Neutrophil (primary cell): ENCODE measurements around the gene FKBP4.

Source experiments
- H3K27ac ChIP-seq: fragments of 200-600 bp; sonication (generic); 2 replicates; pipeline ENCODE4 v1.5.1; 2016; ENCODE audit warnings: mild to moderate bottlenecking, moderate library complexity
- H3K27me3 ChIP-seq: fragments of 200-600 bp; sonication (generic); 2 replicates; pipeline ENCODE4 v1.6.0; 2016; ENCODE audit warnings: mild to moderate bottlenecking
- H3K36me3 ChIP-seq: fragments of 200-600 bp; sonication (generic); 2 replicates; pipeline ENCODE4 v1.5.1; 2017
- H3K4me1 ChIP-seq, 2 experiments: fragments of 200-600 bp in 1 of 2; sonication (generic) in 1 of 2; 1 replicate in 1 of 2; 2 replicates in 1 of 2; pipeline versions ENCODE4 v1.5.1 to v1.6.1; 2013 to 2016; ENCODE audit warnings: low read depth in 1 of 2, low read length in 1 of 2, mild to moderate bottlenecking in 1 of 2, moderate library complexity in 1 of 2; ENCODE audit not compliant: control insufficient read depth in 1 of 2, insufficient read depth in 1 of 2
- H3K4me3 ChIP-seq, 2 experiments: fragments of 200-600 bp in 1 of 2; sonication (generic) in 1 of 2; 1 replicate in 1 of 2; 2 replicates in 1 of 2; pipeline ENCODE4 v1.5.1; 2013 to 2016; ENCODE audit warnings: low read depth in 1 of 2, low read length in 1 of 2, mild to moderate bottlenecking in 1 of 2, moderate library complexity in 1 of 2
- H3K9me3 ChIP-seq: fragments of 200-600 bp; sonication (generic); 2 replicates; pipeline ENCODE4 v1.5.1; 2016
- TF ChIP-seq, protein P1 (sequence below): fragments of 200-600 bp; sonication (generic); IDR thresholded peaks from 2 replicates; pipeline ENCODE4 v1.5.1; 2016; ENCODE audit warnings: antibody characterized with exemption

FKBP4 gene

DNA sequence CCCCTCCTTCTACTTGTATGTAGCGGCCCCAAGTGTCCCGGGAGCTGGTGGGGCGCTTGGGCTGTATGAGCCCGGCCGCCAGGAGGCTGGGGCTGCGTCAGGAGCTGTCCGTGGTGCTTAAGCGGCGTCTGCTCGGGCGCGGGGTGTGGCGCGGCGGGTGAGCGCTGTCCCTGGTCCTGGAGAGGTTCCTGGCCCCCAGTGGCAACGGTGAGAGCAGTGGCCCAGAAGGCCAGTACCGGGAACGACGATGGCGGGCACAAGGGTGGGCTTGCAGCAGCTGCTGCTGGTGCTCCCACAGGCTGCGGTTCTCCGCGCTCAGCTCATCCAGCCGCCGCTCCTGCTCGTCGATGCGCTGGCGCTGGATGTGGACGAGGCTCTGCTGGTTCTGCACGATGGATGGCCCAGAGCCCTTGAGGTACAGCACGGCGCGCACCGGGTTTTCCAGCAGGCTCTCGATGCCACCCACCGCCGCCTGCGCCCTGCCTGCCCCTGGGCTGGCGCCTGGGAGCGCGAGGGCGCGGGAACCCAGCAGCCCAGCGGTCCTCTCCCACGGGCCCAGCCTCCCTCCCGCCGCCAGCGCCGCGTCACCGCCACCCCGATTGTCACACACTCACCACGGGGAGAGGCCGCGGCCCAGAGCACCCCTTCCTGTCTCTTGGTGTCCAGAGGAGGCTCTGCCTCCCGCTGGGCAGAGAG is 41.9 kb upstream of the FKBP4 start:
- Histone ChIP-seq H3K9me3 (no peaks in the 10 kb centered on the region), H3K36me3 (no peaks in the 10 kb centered on the region), H3K27me3 (peaks cover 42% of the 10 kb centered on the region), H3K27ac (no peak overlapping the region), H3K4me1 (no peaks in the 10 kb centered on the region), H3K4me3 (no peak overlapping the region)
- TF ChIP-seq, protein P1, sequence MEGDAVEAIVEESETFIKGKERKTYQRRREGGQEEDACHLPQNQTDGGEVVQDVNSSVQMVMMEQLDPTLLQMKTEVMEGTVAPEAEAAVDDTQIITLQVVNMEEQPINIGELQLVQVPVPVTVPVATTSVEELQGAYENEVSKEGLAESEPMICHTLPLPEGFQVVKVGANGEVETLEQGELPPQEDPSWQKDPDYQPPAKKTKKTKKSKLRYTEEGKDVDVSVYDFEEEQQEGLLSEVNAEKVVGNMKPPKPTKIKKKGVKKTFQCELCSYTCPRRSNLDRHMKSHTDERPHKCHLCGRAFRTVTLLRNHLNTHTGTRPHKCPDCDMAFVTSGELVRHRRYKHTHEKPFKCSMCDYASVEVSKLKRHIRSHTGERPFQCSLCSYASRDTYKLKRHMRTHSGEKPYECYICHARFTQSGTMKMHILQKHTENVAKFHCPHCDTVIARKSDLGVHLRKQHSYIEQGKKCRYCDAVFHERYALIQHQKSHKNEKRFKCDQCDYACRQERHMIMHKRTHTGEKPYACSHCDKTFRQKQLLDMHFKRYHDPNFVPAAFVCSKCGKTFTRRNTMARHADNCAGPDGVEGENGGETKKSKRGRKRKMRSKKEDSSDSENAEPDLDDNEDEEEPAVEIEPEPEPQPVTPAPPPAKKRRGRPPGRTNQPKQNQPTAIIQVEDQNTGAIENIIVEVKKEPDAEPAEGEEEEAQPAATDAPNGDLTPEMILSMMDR, result no peak

DNA sequence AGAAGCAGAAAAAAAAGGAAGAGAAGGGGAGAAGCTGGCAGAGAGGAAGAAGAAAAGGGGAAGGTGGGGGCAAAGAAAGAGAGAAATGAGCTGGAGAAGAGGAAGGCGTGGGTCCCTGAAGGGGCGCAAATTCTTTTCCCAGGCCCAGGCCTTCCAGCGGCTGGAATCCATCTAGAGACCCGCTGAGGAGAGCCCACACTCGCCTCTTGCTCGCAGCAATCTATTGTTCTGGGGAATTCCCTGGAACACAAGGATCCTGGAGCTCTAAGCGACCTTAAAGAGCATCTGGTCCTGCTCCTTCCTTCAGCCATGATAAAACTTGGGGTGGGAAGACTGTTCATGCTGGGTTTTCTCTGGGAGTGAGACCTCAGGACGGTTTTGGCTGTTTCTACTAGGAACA is 41.2 kb upstream of the FKBP4 start:
- no peaks in the 10 kb centered on the region for H3K4me1 ChIP-seq
- no peak overlapping the region for H3K4me3 ChIP-seq
- H3K27ac ChIP-seq, result no peak overlapping the region
- H3K9me3 ChIP-seq, result no peaks in the 10 kb centered on the region
- TF ChIP-seq, protein P1, result no peak
- peaks cover 42% of the 10 kb centered on the region for H3K27me3 ChIP-seq
- H3K36me3 ChIP-seq, result no peaks in the 10 kb centered on the region

DNA sequence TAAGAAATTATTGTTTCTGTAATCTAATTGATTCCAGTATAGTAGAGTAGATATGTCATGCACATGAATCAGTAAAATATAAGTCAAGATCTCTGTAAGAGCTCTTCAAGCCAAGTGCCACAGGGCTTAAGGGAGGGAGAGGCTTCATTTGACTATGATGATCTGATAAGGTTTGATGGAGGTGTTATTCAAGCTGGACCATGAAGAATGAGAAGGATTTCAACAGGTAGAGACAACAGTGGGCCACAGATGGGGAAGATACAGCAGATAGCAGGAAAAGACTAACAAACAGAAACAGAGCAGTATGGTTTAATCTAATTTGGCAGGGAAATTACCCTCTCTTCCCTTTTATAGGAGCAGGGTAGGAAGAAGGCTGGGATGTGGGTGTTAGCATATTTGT is 40.6 kb upstream of the FKBP4 start:
- no peaks in the 10 kb centered on the region for H3K9me3 ChIP-seq
- H3K27me3 ChIP-seq, result peaks cover 42% of the 10 kb centered on the region
- H3K4me3 ChIP-seq, result no peak overlapping the region
- H3K4me1 ChIP-seq, result no peaks in the 10 kb centered on the region
- TF ChIP-seq, protein P1, result no peak
- no peak overlapping the region for H3K27ac ChIP-seq
- no peaks in the 10 kb centered on the region for H3K36me3 ChIP-seq

DNA sequence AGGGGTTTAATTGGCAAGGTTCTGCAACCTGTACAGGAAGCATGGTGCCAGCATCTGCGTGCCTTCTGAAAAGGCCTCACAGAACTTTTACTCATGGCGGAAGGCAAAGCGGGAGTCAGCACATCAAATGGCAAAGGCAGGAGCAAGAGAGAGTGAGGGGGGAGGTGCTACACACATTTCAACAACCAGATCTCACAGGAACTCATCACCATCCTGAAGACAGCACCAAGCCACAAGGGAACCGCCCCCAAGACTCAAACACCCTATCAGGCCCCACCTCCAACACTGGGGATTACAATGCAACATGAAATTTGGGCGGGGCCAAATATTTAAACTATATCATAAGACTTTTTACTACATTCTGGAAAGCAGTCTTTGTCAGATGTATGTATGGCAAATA is 38.0 kb upstream of the FKBP4 start:
- H3K27ac ChIP-seq, result no peak overlapping the region
- TF ChIP-seq, protein P1, result no peak
- no peak overlapping the region for H3K4me3 ChIP-seq
- peaks cover 32% of the 10 kb centered on the region for H3K27me3 ChIP-seq
- no peaks in the 10 kb centered on the region for H3K9me3 ChIP-seq
- H3K4me1 ChIP-seq, result no peaks in the 10 kb centered on the region
- H3K36me3 ChIP-seq, result no peaks in the 10 kb centered on the region

DNA sequence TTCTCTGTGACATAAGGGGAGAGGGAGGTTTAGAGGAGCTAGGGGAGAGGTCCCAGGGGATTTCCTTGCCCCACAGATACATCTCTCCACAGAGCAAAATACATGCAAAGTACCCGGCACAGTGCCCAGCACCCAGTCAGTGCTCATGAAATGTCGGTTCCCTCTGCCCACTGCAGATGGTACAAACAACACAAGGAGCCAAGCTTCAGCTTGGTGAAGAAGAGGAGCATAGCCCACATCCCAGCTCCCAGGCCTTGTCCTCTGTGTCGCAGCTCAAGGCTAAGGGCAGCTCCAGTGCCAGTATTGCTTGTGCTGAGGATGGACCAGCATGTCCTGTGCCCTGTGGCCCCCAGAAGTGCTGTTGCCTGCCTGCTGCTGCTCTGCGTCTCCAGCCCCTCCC is 35.0 kb upstream of the FKBP4 start:
- no peaks in the 10 kb centered on the region for H3K9me3 ChIP-seq
- H3K4me1 ChIP-seq, result no peaks in the 10 kb centered on the region
- H3K4me3 ChIP-seq, result no peak overlapping the region
- H3K27ac ChIP-seq, result no peak overlapping the region
- peaks cover 2% of the 10 kb centered on the region for H3K27me3 ChIP-seq
- no peaks in the 10 kb centered on the region for H3K36me3 ChIP-seq
- TF ChIP-seq, protein P1, result no peak
